GM18502 (cell line): ENCODE measurements around the gene ANKRD44.
A peak's percentile ranks its signal among the peaks of the same experiment; 100 is the strongest.

Experiments
- ATAC-seq: cut with Tn5 transposase; IDR thresholded peaks from one replicate; pipeline ENCODE4 v1.9.1; 2021; ENCODE audit warnings: mild to moderate bottlenecking; ENCODE audit not compliant: unreplicated experiment, poor library complexity

The ANKRD44 gene

DNA sequence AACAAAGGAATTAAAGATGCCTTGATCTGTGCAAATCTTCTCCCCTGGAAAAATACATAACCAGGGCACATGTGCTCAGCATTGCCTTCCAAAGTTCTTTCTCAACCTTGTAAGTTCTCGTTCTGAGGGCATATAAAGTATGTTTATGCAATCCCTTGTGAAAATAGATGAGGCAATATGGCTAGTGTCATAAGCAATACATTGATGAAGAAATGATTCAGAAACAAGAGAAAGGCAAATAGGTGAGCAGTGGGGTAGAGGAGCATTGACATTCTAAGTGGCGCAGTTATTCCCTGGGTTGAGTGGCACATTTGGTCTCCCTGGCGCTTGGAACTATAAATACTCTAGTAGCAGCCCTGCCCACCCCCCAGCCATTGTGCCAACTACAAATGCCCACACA, 326.6 kb downstream of the ANKRD44 start:
- no peak for ATAC-seq

- no peak for ATAC-seq
Observed at GRCh38 chr2:196980473-196980872, 330.1 kb downstream of the ANKRD44 start.

DNA sequence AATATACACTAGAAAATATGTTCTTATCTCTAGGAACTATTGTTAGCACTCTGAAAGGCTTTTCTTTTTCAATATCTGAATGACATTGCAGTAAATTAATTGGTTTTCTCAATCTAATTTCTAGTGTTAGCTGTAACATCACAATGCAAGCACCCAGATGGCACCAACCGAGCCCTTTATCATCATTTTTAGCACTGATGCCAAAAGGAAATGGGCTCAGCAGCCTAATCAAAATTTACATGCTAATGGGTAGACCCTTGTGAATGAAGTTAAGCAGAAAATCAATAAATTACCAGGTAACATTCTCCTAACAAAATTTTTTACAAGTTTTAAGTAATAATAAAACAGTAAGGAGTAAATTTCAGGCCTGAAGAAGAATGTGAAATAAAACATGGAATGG, 330.6 kb downstream of the ANKRD44 start:
- no peak for ATAC-seq

DNA sequence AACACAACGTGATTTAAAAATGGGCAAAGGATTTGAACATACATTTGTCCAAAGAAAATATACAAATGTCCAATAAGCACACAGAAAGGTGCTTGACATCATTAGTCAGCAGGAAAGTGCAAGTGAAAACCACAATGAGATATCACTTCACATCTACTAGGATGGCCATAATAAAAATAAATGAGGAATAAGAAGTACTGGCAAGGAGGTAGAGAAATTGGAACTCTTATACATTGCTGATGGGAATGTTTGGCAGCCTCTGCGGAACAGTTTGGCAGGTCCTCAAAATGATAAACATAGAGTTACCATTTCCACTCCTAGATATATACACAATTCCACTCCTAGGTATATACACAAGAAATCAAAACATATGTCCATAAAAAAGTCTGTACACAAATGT, 333.1 kb downstream of the ANKRD44 start:
- no peak for ATAC-seq

GRCh38 chr2:196974970-196975369, 335.6 kb downstream of the ANKRD44 start:
- ATAC-seq: no peak

DNA sequence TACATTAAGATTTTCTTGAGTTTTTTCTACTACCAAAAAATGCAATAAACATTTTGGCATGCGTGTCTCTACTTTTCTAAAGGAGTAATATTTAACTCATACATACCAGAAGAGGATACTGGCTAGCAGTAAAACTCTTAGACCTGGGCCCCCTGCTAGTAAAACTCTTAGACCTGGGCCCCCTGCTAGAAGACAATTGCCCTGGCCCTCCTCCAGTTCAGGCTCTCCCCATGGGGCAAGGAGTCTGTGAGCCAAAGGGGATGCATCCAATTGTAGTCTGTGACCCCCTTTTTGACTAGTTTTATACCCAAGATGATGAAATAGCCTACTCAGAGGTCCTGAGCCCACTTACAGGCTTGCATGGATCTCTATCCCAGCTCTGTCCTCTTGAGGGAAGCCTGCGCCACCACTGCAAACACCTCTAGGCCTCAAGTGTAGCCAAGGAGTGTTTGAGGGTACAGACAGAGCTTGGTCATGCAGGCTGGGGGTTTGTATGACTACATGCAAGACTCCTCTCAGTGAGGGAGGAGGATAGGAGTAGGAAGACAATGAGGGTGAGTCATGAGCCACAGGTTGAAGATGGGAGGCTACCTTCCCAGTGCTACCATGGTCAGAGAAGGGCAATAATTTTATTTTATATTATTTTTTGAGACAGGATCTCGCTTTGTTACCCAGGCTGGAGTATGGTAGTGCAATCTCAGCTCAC, 338.9 kb downstream of the ANKRD44 start:
- no peak for ATAC-seq

DNA sequence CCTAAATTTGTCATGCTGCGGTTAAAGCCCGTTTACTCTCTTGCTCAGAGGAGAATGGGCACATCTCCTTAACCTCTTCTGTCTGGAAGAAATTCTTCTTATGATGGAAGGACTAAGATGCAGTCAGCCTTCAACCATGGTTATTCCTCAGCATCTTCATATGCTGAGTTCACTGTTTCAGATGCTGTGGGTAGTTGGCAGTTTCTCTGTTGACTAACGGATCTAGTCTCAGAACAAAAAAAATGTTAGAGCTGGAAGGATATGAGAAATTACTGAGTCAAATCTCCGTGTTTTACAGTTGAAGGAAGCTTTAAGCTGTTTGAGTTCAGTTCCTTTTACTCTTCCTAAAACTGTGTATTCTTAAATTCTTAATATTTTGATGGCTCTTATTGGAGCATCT, 340.5 kb downstream of the ANKRD44 start:
- no peak for ATAC-seq

DNA sequence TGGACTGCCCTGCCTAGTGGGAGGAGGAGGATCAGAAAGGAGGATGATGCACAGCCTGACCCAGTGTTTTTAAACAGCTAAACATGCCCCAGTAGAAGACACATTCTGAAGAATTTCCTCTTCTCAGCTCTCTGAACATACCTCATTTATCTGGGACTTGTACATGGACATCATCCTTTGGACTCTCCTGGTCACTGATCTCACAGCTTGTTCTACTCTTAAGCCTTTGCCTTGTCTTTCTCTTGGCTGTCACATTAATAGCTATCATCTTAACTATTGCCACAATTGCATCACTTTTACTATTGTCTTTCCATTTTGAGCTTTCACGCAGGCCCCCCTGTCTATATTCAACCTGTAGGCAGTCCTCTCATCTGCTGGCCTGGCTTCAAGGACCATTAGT, 342.1 kb downstream of the ANKRD44 start:
- no peak for ATAC-seq

GRCh38 chr2:196967775-196968174, 342.8 kb downstream of the ANKRD44 start:
- no peak for ATAC-seq

GRCh38 chr2:196967116-196967515, 343.5 kb downstream of the ANKRD44 start:
- no peak for ATAC-seq

DNA sequence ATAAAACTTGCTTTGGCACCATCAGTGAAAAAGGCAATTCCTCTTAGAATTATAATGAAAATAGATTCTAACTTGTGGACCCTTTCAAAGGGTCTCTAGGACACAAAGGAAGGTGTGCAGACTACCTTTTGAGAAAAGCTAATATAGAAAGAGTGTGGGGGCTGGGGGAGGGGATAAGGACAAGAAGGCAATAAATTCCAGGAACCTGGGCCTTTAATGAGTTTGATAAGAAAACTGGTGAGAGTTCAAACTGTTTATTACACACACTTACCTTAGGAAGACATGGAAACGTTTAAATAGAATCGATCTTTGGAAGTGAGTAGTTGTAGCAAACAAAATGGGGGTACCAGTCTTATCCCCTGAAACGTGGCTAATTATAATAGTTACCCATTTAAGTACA, 344.5 kb downstream of the ANKRD44 start:
- ATAC-seq: no peak

- ATAC-seq: no peak
Observed at GRCh38 chr2:196965651-196966050, 344.9 kb downstream of the ANKRD44 start.

GRCh38 chr2:196963961-196964360, 346.6 kb downstream of the ANKRD44 start:
- no peak for ATAC-seq

DNA sequence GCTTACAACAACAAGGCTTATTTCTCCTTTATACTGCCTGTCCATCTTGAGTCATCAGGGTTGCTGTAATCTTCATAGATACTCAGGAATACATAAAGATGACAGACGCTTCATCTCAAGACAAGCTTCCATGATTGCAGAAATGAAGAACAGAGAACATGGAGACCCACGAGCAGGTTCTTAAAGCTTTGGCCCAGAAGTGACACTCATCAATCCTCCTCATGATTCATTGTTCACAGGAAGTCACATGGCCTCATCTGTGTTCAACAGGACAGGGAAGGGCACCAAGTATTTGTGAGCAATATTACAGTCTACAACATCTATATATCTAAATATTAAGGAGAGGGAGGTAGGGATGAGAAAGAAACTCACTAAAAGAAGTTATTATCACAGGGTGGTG, 347.5 kb downstream of the ANKRD44 start:
- ATAC-seq: no peak

DNA sequence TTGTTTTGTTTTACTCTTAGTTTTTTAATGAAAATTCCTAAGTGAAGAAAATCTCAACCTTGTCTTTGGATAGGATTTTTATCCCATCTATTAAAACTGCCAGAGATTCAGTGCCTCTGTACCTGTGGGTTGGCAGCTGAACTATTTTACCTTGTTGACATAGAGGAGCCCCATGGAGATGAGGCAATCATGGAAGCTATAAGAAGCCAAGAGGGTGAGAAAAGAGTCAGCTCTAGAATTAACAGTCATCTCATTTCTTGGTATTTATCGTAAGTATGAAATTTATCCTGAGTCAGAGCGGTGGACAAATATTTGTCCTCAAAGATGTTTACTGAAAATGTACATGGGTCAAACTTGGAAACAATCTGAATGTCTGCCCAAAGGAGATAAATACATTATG, 348.3 kb downstream of the ANKRD44 start:
- no peak for ATAC-seq

GRCh38 chr2:196961889-196962288, 348.7 kb downstream of the ANKRD44 start:
- peak; percentile 99 for ATAC-seq

GRCh38 chr2:196959734-196960338, 350.7 kb downstream of the ANKRD44 start:
- no peak for ATAC-seq

GRCh38 chr2:196959281-196959680, 351.3 kb downstream of the ANKRD44 start:
- no peak for ATAC-seq

GRCh38 chr2:196957881-196958525, 352.6 kb downstream of the ANKRD44 start:
- ATAC-seq: no peak

GRCh38 chr2:196957442-196957841, 353.1 kb downstream of the ANKRD44 start:
- ATAC-seq: no peak

DNA sequence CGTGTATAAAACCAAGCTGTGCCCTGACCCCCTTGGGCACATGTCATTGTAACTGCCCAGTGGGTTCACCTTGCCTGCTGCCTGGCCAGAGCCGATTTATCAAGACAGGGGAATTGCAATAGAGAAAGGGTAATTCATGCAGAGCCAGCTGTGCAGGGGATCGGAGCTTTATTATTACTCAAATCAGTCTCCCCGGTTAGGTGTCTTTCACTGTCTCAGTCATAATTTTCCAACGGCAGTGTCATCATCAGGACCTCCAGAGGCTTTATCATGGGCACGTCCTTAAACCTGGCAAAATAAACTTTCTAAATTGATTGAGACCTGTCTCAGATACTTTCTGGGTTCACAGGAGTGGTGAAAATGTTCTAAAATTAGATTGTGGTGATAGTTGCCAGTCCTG, 354.5 kb downstream of the ANKRD44 start:
- ATAC-seq: no peak

- ATAC-seq: no peak
Observed at GRCh38 chr2:196955036-196955435, 355.5 kb downstream of the ANKRD44 start.
